OCI-LY7 (cell line): Measurements from ENCODE around the gene ODF2. TPM values are rescaled to one million over a fixed set of nuclear protein-coding genes. Genes with fewer than 3 reads are reported as not detected.

Experiments used
- BruUV-seq: library from RNA; stranded (reverse); fragments of 400-500 nt; replicated peaks from 2 replicates; lab custom pipeline; 2021; lab: Mats Ljungman, UMichigan
- CTCF ChIA-PET: fragments of 300-600 bp; sonication (Branson Sonifier 250); formaldehyde crosslinking; loops from one replicate; lab custom pipeline; 2022; ENCODE audit warnings: antibody characterized with exemption; ENCODE audit not compliant: unreplicated experiment; lab: Charles Lee
- POLR2A ChIA-PET: fragments of 300-600 bp; sonication (Branson Sonifier 250); formaldehyde crosslinking; loops from one replicate; lab custom pipeline; 2022; ENCODE audit warnings: antibody characterized with exemption; lab: Charles Lee
- DNase-seq: peaks from one replicate; pipeline ENCODE4 v3.0.0-alpha.2; 2015; ENCODE audit warnings: low spot score
- H2AFZ ChIP-seq: fragments of 200-600 bp; sonication (generic), shearing (Covaris generic); 2 replicates; pipeline ENCODE4 v1.6.1; 2014; ENCODE audit warnings: mild to moderate bottlenecking, antibody characterized with exemption, low read length, moderate library complexity
- H3K27ac ChIP-seq: fragments of 200-600 bp; sonication (generic); 2 replicates; pipeline ENCODE4 v1.5.1; 2014; ENCODE audit warnings: mixed run types, low read depth, mild to moderate bottlenecking, moderate library complexity, low read length, inconsistent platforms; ENCODE audit not compliant: poor library complexity, severe bottlenecking
- H3K36me3 ChIP-seq: fragments of 200-600 bp; sonication (generic); 2 replicates; pipeline ENCODE4 v1.6.1; 2014; ENCODE audit warnings: mild to moderate bottlenecking, antibody characterized with exemption, low read length, moderate library complexity, mixed read lengths; ENCODE audit not compliant: insufficient read depth
- H3K4me1 ChIP-seq: fragments of 200-600 bp; sonication (generic); 2 replicates; pipeline ENCODE4 v1.5.1; 2014; ENCODE audit warnings: mild to moderate bottlenecking, low read length; ENCODE audit not compliant: insufficient read depth, poor library complexity, severe bottlenecking
- H3K4me2 ChIP-seq: fragments of 200-600 bp; sonication (generic); 2 replicates; pipeline ENCODE4 v1.6.1; 2014; ENCODE audit warnings: mild to moderate bottlenecking, low read length
- H3K4me3 ChIP-seq: fragments of 200-600 bp; sonication (generic); 2 replicates; pipeline ENCODE4 v1.5.1; 2014; ENCODE audit warnings: mild to moderate bottlenecking, low read depth, low read length; ENCODE audit not compliant: poor library complexity, severe bottlenecking
- H3K79me2 ChIP-seq: fragments of 200-600 bp; sonication (generic); 2 replicates; pipeline ENCODE4 v1.6.1; 2016; ENCODE audit warnings: low read depth, mild to moderate bottlenecking, low read length, moderate library complexity, mixed read lengths; ENCODE audit not compliant: insufficient read depth
- H3K9me2 ChIP-seq: fragments of 200-600 bp; sonication (generic); 2 replicates; pipeline ENCODE4 v1.6.1; 2016; ENCODE audit warnings: mild to moderate bottlenecking, low read length, mixed read lengths; ENCODE audit not compliant: insufficient read depth
- H3K9me3 ChIP-seq: fragments of 200-600 bp; sonication (generic); 2 replicates; pipeline ENCODE4 v1.6.1; 2014; ENCODE audit warnings: mild to moderate bottlenecking, mixed run types, low read length, mixed read lengths
- H4K20me1 ChIP-seq: fragments of 200-600 bp; sonication (generic); 2 replicates; pipeline ENCODE4 v1.6.1; 2014; ENCODE audit warnings: mild to moderate bottlenecking, antibody characterized with exemption, low read length, moderate library complexity, mixed read lengths; ENCODE audit not compliant: insufficient read depth
- EZH2phosphoT487 ChIP-seq: fragments of 200-600 bp; sonication (generic); IDR thresholded peaks from 2 replicates; pipeline ENCODE4 v1.6.1; 2018; ENCODE audit warnings: low read depth, borderline replicate concordance, mild to moderate bottlenecking, mixed run types, antibody characterized with exemption, low read length, moderate library complexity, mixed read lengths
- intact Hi-C: fragments of 100-400 bp; cut with micrococcal nuclease; formaldehyde crosslinking; loops from one replicate; pipeline ENCODE4 v1.10.0; 2022; ENCODE audit not compliant: unreplicated experiment
- total RNA-seq, 2 experiments: library from RNA; depleted of rRNA in 1 of 2; stranded (reverse); fragments of >200 nt in 1 of 2; shearing (Covaris generic) in 1 of 2; gene quantifications; 2 replicates each; pipeline ENCODE4 v1.2.3, GENCODE V29; 2014 to 2022
- TF ChIP-seq, protein P1 (sequence below): fragments of 200-600 bp; sonication (generic); conservative IDR thresholded peaks from 2 replicates; pipeline ENCODE4 v1.5.1; 2014; ENCODE audit warnings: mild to moderate bottlenecking, antibody characterized with exemption, low read length, moderate library complexity, mixed read lengths

Gene ODF2
- total RNA-seq, 2 experiments from 2014 or later: 84.4 to 93.1 TPM

DNA sequence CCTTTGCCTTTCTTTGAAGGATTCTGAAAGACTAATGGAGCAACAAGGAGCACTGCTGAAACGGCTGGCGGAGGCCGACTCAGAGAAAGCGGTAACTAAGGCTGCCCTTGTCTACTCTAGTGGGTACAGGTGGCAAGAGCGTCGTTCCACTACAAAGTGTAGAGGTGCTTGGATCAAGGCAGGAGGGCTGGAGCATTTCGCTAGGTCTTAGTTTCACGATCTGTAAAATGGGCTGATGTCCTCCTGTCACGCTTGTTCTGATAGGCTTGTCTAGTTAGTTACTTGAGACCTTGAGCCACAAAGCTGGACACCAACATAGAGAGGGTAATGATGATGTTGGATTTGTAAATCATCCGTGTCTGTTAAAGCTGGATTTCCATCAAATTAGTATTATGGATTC lies 25.8 kb downstream of the ODF2 start:
- Histone ChIP-seq H2AFZ (no peak overlapping the region), H3K4me2 (no peak overlapping the region), H3K79me2 (no peaks in the 10 kb centered on the region), H3K9me2 (no peaks in the 10 kb centered on the region), H4K20me1 (no peaks in the 10 kb centered on the region), H3K9me3 (no peaks in the 10 kb centered on the region), H3K4me1 (no peaks in the 10 kb centered on the region), H3K4me3 (no peak overlapping the region), H3K36me3 (peaks cover 93% of the 10 kb centered on the region), H3K27ac (no peak overlapping the region)
- no peak for TF ChIP-seq EZH2phosphoT487
- TF ChIP-seq, protein P1, sequence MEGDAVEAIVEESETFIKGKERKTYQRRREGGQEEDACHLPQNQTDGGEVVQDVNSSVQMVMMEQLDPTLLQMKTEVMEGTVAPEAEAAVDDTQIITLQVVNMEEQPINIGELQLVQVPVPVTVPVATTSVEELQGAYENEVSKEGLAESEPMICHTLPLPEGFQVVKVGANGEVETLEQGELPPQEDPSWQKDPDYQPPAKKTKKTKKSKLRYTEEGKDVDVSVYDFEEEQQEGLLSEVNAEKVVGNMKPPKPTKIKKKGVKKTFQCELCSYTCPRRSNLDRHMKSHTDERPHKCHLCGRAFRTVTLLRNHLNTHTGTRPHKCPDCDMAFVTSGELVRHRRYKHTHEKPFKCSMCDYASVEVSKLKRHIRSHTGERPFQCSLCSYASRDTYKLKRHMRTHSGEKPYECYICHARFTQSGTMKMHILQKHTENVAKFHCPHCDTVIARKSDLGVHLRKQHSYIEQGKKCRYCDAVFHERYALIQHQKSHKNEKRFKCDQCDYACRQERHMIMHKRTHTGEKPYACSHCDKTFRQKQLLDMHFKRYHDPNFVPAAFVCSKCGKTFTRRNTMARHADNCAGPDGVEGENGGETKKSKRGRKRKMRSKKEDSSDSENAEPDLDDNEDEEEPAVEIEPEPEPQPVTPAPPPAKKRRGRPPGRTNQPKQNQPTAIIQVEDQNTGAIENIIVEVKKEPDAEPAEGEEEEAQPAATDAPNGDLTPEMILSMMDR: no peak
- BruUV-seq: TSS peak; percentile 51
- no peak for DNase-seq
- intact Hi-C loops: no loop called here
- CTCF ChIA-PET: no interaction called here
- POLR2A ChIA-PET: interaction anchor here (0.5 kb wide), 1 partner anchor 162 kb away, joined by 4 read pairs; no protein-coding TSS in a partner anchor

GRCh38 chr9:128482186-128482585 lies 26.4 kb downstream of the ODF2 start:
- no peak for TF ChIP-seq EZH2phosphoT487
- TF ChIP-seq, protein P1: no peak
- Histone ChIP-seq H2AFZ (no peak overlapping the region), H3K4me3 (no peak overlapping the region), H3K9me2 (no peaks in the 10 kb centered on the region), H3K9me3 (no peaks in the 10 kb centered on the region), H3K36me3 (peaks cover 93% of the 10 kb centered on the region), H3K4me1 (no peaks in the 10 kb centered on the region), H3K4me2 (no peak overlapping the region), H3K79me2 (no peaks in the 10 kb centered on the region), H4K20me1 (no peaks in the 10 kb centered on the region), H3K27ac (no peak overlapping the region)
- intact Hi-C loops: no loop called here
- no TSS peak for BruUV-seq
- DNase-seq: no peak
- ChIA-PET CTCF (no interaction called here), POLR2A (interaction anchor here (0.5 kb wide), 1 partner anchor 162 kb away, joined by 4 read pairs; no protein-coding TSS in a partner anchor)

GRCh38 chr9:128484686-128485413 lies 29.0 kb downstream of the ODF2 start:
- POLR2A ChIA-PET: interaction anchor here (0.6 kb wide), 1 partner anchor 120 kb away, joined by 4 read pairs; no protein-coding TSS in a partner anchor
- no TSS peak for BruUV-seq
- CTCF ChIA-PET: no interaction called here

More at GRCh38 chr9:128484686-128485413, 29.0 kb downstream of the ODF2 start:
- Histone ChIP-seq H3K36me3 (peaks cover 92% of the 10 kb centered on the region), H3K79me2 (no peaks in the 10 kb centered on the region), H3K4me2 (no peak overlapping the region), H4K20me1 (no peaks in the 10 kb centered on the region), H3K27ac (no peak overlapping the region), H3K4me1 (no peaks in the 10 kb centered on the region), H3K9me2 (no peaks in the 10 kb centered on the region), H3K9me3 (no peaks in the 10 kb centered on the region), H3K4me3 (no peak overlapping the region), H2AFZ (no peak overlapping the region)
- no peak for DNase-seq
- intact Hi-C loops: no loop called here
- TF ChIP-seq, protein P1: no peak
- no peak for TF ChIP-seq EZH2phosphoT487
